NB4 (cell line): Measurements from ENCODE around the gene KRTAP10-10.

Experiments used
- POLR2A ChIP-seq: IDR thresholded peaks from 2 replicates; pipeline ENCODE4 v1.6.1; 2011; ENCODE audit warnings: mild to moderate bottlenecking; ENCODE audit not compliant: insufficient read length; ENCODE audit errors: extremely low read depth
- TF ChIP-seq, protein P1 (sequence below): IDR thresholded peaks from one replicate; pipeline ENCODE4 v1.5.1; 2012; ENCODE audit warnings: low read depth, low read length
- TF ChIP-seq, protein P2 (sequence below): IDR thresholded peaks from 2 replicates; pipeline ENCODE4 v1.6.1; 2011; ENCODE audit warnings: low read depth, low read length

DNA sequence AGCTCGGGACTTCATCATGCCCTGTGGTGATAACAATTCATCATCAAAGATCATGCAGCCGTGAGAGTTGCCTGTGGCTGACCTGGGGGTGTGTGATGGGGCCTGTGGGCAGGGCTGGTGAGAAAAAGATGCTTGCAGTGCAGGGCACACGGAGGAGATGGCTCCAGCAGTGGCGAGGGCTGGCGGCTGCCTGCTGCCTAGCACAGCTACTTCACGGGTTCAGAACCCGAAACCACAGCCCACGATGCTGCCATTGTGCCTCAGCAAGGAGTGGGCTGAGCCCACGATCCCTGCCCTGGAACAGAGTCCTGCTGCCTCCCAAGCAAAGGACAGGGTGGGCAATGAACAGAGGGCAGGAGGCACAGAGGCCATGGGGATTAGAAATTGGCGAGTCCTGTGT is 10.9 kb upstream of the KRTAP10-10 start:
- no peak for TF ChIP-seq POLR2A
- TF ChIP-seq, protein P1, sequence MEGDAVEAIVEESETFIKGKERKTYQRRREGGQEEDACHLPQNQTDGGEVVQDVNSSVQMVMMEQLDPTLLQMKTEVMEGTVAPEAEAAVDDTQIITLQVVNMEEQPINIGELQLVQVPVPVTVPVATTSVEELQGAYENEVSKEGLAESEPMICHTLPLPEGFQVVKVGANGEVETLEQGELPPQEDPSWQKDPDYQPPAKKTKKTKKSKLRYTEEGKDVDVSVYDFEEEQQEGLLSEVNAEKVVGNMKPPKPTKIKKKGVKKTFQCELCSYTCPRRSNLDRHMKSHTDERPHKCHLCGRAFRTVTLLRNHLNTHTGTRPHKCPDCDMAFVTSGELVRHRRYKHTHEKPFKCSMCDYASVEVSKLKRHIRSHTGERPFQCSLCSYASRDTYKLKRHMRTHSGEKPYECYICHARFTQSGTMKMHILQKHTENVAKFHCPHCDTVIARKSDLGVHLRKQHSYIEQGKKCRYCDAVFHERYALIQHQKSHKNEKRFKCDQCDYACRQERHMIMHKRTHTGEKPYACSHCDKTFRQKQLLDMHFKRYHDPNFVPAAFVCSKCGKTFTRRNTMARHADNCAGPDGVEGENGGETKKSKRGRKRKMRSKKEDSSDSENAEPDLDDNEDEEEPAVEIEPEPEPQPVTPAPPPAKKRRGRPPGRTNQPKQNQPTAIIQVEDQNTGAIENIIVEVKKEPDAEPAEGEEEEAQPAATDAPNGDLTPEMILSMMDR, result no peak
- TF ChIP-seq, protein P2, sequence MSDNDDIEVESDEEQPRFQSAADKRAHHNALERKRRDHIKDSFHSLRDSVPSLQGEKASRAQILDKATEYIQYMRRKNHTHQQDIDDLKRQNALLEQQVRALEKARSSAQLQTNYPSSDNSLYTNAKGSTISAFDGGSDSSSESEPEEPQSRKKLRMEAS, result no peak
